Activated effector memory CD4-positive, alpha-beta T cell treated with Interleukin-2 at 50 U/mL for 16 hours (primary cell): ENCODE results near the gene RBMS1.

ENCODE experiments used
- DNase-seq: peaks from one replicate; pipeline ENCODE4 v3.0.0-alpha.2; 2020

The RBMS1 gene

GRCh38 chr2:160293391-160294091 is 200.1 kb downstream of the RBMS1 start:
- no peak for DNase-seq

- no peak for DNase-seq
These were observed 201.4 kb downstream of the RBMS1 start for GRCh38 chr2:160292225-160292624.

- DNase-seq = no peak
These were observed 202.2 kb downstream of the RBMS1 start for GRCh38 chr2:160291382-160291781.

GRCh38 chr2:160290598-160290997 is 203.0 kb downstream of the RBMS1 start:
- DNase-seq = no peak

GRCh38 chr2:160289831-160290230 is 203.8 kb downstream of the RBMS1 start:
- DNase-seq = no peak

- DNase-seq = no peak
These were observed 204.5 kb downstream of the RBMS1 start for GRCh38 chr2:160289126-160289525.

- no peak for DNase-seq
These were observed 205.3 kb downstream of the RBMS1 start for GRCh38 chr2:160288324-160288723.

GRCh38 chr2:160287476-160287875 is 206.1 kb downstream of the RBMS1 start:
- DNase-seq = no peak

- DNase-seq = no peak
These were observed 207.1 kb downstream of the RBMS1 start for GRCh38 chr2:160286551-160286950.

GRCh38 chr2:160283675-160284074 is 209.9 kb downstream of the RBMS1 start:
- no peak for DNase-seq

GRCh38 chr2:160282063-160282580 is 211.5 kb downstream of the RBMS1 start:
- DNase-seq = no peak

GRCh38 chr2:160281213-160281612 is 212.4 kb downstream of the RBMS1 start:
- no peak for DNase-seq

- no peak for DNase-seq
These were observed 213.7 kb downstream of the RBMS1 start for GRCh38 chr2:160279813-160280465.

GRCh38 chr2:160278879-160279177 is 214.8 kb downstream of the RBMS1 start:
- DNase-seq = no peak

GRCh38 chr2:160278101-160278878 is 215.3 kb downstream of the RBMS1 start:
- no peak for DNase-seq

- DNase-seq = no peak
These were observed 216.5 kb downstream of the RBMS1 start for GRCh38 chr2:160277151-160277550.

- no peak for DNase-seq
These were observed 218.0 kb downstream of the RBMS1 start for GRCh38 chr2:160275656-160276055.

GRCh38 chr2:160271171-160272086 is 222.2 kb downstream of the RBMS1 start:
- DNase-seq = no peak

- no peak for DNase-seq
These were observed 223.0 kb downstream of the RBMS1 start for GRCh38 chr2:160270571-160271113.

GRCh38 chr2:160269803-160270570 is 223.6 kb downstream of the RBMS1 start:
- peak; percentile 56 for DNase-seq

- no peak for DNase-seq
These were observed 224.2 kb downstream of the RBMS1 start for GRCh38 chr2:160269365-160269764.
